ENCODE results near the gene NRG4.
"Not testable (repeated sequence)": the region's sequence is repeated elsewhere in the genome, so short reads cannot be mapped to it uniquely, and the experiment has no call there.

DNA sequence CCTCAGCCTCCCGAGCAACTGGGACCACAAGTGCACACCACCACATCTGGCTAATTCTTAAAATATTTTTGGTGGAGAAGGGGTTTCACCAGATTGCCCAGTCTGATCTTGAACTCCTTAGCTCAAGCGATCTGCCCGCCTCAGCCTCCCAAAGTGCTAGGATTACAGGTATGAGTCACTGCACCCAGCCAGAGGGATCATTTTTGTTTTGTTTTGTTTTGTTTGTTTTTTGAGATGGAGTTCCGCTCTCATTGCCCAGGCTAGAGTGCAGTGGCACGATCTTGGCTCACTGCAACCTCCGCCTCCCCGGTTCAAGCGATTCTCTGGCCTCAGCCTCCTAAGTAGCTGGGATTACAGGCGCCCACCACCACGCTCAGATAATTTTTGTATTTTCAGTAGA, 42.0 kb upstream of the NRG4 start:
- not testable (repeated sequence) for TF ChIP-seq POLR2A, CTCF (IDR thresholded peaks at IDR 0.05)
